Gastroesophageal sphincter (tissue), 3 donors: ENCODE data around the gene NUP210L.

Experiments used
- CTCF ChIP-seq, 4 experiments: fragments of 200-600 bp in 2 of 4; fragments of 450-650 bp in 2 of 4; sonication (generic) in 1 of 4; IDR thresholded peaks; one replicate each; pipeline ENCODE4 v1.5.1; 2017 to 2019; ENCODE audit warnings: antibody characterized with exemption in 4 of 4, mild to moderate bottlenecking in 2 of 4, moderate library complexity in 2 of 4
- EP300 ChIP-seq: sonication (generic); formaldehyde crosslinking; IDR thresholded peaks from one replicate; pipeline ENCODE4 v1.6.1; 2017; ENCODE audit warnings: antibody characterized with exemption, mild to moderate bottlenecking

GRCh38 chr1:153956997-153957715 is 197.7 kb downstream of the NUP210L start:
- TF ChIP-seq CTCF (IDR thresholded peaks at IDR 0.05): no peak
- no peak for TF ChIP-seq EP300
